CD14-positive monocyte (primary cell): Measurements from ENCODE around the gene EXOC2. TPM values are rescaled to one million over a fixed set of nuclear protein-coding genes. Genes with fewer than 3 reads are reported as not detected.

ENCODE experiments used
- DNase-seq, 3 donors: peaks; one replicate each; pipeline ENCODE4 v3.0.0-alpha.2; 2011 to 2022
- H2AFZ ChIP-seq: 2 replicates; pipeline ENCODE4 v1.6.0; 2012; ENCODE audit warnings: mild to moderate bottlenecking, low read depth, low read length, inconsistent platforms; ENCODE audit not compliant: insufficient read depth, poor library complexity, severe bottlenecking
- H3K27ac ChIP-seq, 2 donors: 1 replicate in 1 of 2; 2 replicates in 1 of 2; pipeline ENCODE4 v1.5.1; 2012 to 2013; ENCODE audit warnings: low read length in 2 of 2, control low read depth in 1 of 2, inconsistent platforms in 1 of 2, low read depth in 1 of 2, mild to moderate bottlenecking in 1 of 2
- H3K27me3 ChIP-seq, 2 donors: one replicate each; pipeline versions ENCODE4 v1.6.0 to v1.6.1; 2011 to 2013; ENCODE audit warnings: low read length in 2 of 2; ENCODE audit not compliant: control insufficient read depth in 2 of 2, insufficient read depth in 2 of 2
- H3K36me3 ChIP-seq, 2 donors: replicated peaks in 1 of 2; 1 replicate in 1 of 2; 2 replicates in 1 of 2; pipeline versions ENCODE4 v1.5.1 to v1.6.1; 2012 to 2013; ENCODE audit warnings: low read length in 2 of 2, control low read depth in 1 of 2, inconsistent platforms in 1 of 2, mild to moderate bottlenecking in 1 of 2; ENCODE audit not compliant: insufficient read depth in 2 of 2, control insufficient read depth in 1 of 2
- H3K4me1 ChIP-seq, 2 donors: 1 replicate in 1 of 2; 2 replicates in 1 of 2; pipeline versions ENCODE4 v1.5.1 to v1.6.1; 2012 to 2013; ENCODE audit warnings: low read length in 2 of 2, control low read depth in 1 of 2, inconsistent platforms in 1 of 2, mild to moderate bottlenecking in 1 of 2, moderate library complexity in 1 of 2; ENCODE audit not compliant: insufficient read depth in 2 of 2, control insufficient read depth in 1 of 2
- H3K4me2 ChIP-seq: replicated peaks from 2 replicates; pipeline ENCODE3; 2012; ENCODE audit warnings: low read length, moderate library complexity, mild to moderate bottlenecking; ENCODE audit not compliant: poor library complexity, severe bottlenecking; ENCODE audit errors: extremely low read depth
- H3K4me3 ChIP-seq, 3 experiments: fragments of 200-600 bp in 1 of 3; sonication (generic) in 1 of 3; replicated peaks in 1 of 3; 1 replicate in 2 of 3; 2 replicates in 1 of 3; pipeline ENCODE4 v1.5.1; 2011 to 2013; ENCODE audit warnings: low read length in 3 of 3, mild to moderate bottlenecking in 3 of 3, control low read depth in 2 of 3, low read depth in 2 of 3, inconsistent platforms in 1 of 3, moderate library complexity in 1 of 3
- H3K79me2 ChIP-seq: 2 replicates; pipeline ENCODE4 v1.6.0; 2012; ENCODE audit warnings: mild to moderate bottlenecking, control low read depth, inconsistent platforms, low read length, moderate library complexity; ENCODE audit not compliant: insufficient read depth
- H3K9ac ChIP-seq: 2 replicates; pipeline ENCODE4 v1.6.0; 2017; ENCODE audit warnings: low read length, mild to moderate bottlenecking; ENCODE audit not compliant: insufficient read depth, poor library complexity, severe bottlenecking
- H3K9me3 ChIP-seq, 2 donors: replicated peaks in 1 of 2; 1 replicate in 1 of 2; 2 replicates in 1 of 2; pipeline versions ENCODE4 v1.5.1 to v1.6.1; 2012 to 2013; ENCODE audit warnings: low read length in 2 of 2, control low read depth in 1 of 2; ENCODE audit not compliant: control insufficient read depth in 1 of 2, insufficient read depth in 1 of 2
- H4K20me1 ChIP-seq: 2 replicates; pipeline ENCODE4 v1.6.0; 2012; ENCODE audit warnings: mild to moderate bottlenecking, low read length, control low read depth, moderate library complexity; ENCODE audit not compliant: insufficient read depth
- H3K27ac Mint-ChIP-seq, 7 donors: one replicate each; pipeline ENCODE4 v1.8.0; 2020; ENCODE audit warnings: mild to moderate bottlenecking in 7 of 7, mixed read lengths in 7 of 7, moderate library complexity in 6 of 7, inconsistent platforms in 2 of 7
- H3K27me3 Mint-ChIP-seq, 3 donors: one replicate each; pipeline ENCODE4 v1.8.0; 2021 to 2022; ENCODE audit warnings: low read depth in 3 of 3, mild to moderate bottlenecking in 3 of 3, mixed read lengths in 3 of 3, moderate library complexity in 3 of 3, inconsistent platforms in 1 of 3
- H3K36me3 Mint-ChIP-seq, 2 donors: one replicate each; pipeline ENCODE4 v1.8.0; 2020; ENCODE audit warnings: mixed read lengths in 2 of 2, inconsistent platforms in 1 of 2, mild to moderate bottlenecking in 1 of 2
- H3K4me1 Mint-ChIP-seq: one replicate; pipeline ENCODE4 v1.8.0; 2020; ENCODE audit warnings: mild to moderate bottlenecking, mixed read lengths
- H3K4me3 Mint-ChIP-seq, 2 donors: one replicate each; pipeline ENCODE4 v1.8.0; 2020; ENCODE audit warnings: mild to moderate bottlenecking in 2 of 2, mixed read lengths in 2 of 2, moderate library complexity in 1 of 2
- H3K9me3 Mint-ChIP-seq, 7 donors: one replicate each; pipeline ENCODE4 v1.8.0; 2020 to 2022; ENCODE audit warnings: mixed read lengths in 7 of 7, mild to moderate bottlenecking in 6 of 7, moderate library complexity in 6 of 7, inconsistent platforms in 2 of 7
- WGBS: methylation state at CpG from one replicate; pipeline ENCODE4 v1.1.5; 2013; ENCODE audit warnings: missing lambda C conversion rate; ENCODE audit not compliant: insufficient coverage; 5-methylcytosine and 5-hydroxymethylcytosine counted together
- intact Hi-C, 2 donors: fragments of 100-400 bp; cut with micrococcal nuclease; formaldehyde crosslinking; loops; one replicate each; pipeline versions ENCODE4 v1.15.0 to v1.15.1; 2023
- polyA plus RNA-seq, 3 donors: library from polyadenylated mRNA; depleted of rRNA in 1 of 3; unstranded in 2 of 3; stranded (reverse) in 1 of 3; fragments of 300-500 nt in 2 of 3; fragments of >200 nt in 1 of 3; fragmentation: Illumina TruSeq in 2 of 3; gene quantifications; 1 replicate in 2 of 3; 2 replicates in 1 of 3; pipeline ENCODE4 v1.2.3, GENCODE V29; 2012 to 2021
- TF ChIP-seq, protein P1 (sequence below): fragments of 200-600 bp; IDR thresholded peaks from one replicate; pipeline ENCODE4 v1.8.0; 2022; ENCODE audit warnings: antibody characterized with exemption, mild to moderate bottlenecking

Gene EXOC2
- polyA plus RNA-seq, 3 donors, result 7.5 to 15.5 (median 12.0) TPM

DNA sequence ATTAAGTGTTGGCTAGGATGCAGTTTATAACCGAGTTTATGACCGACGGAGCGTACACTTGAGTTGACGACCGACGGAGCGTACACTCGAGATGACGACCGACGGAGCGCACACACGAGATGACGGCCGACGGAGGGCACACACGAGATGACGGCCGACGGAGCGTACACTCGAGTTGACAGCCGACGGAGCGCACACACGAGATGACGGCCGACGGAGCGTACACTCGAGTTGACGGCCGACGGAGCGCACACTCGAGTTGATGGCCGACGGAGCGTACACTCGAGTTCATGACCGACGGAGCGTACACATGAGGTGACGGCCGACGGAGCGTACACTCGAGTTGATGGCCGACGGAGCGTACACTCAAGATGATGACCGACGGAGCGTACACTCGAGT lies 155.8 kb downstream of the EXOC2 start:
- H3K9me3 ChIP-seq, result peaks cover 6 to 12% of the 10 kb centered on the region in 2 donors
- peaks cover 30 to 49% of the 10 kb centered on the region in 2 donors for H3K36me3 Mint-ChIP-seq
- DNase-seq, result no peak
- intact Hi-C loops, result no loop called here
- WGBS, result 97% methylated on average over 56 of the region's 56 CpGs
- H3K9ac ChIP-seq, result no peak overlapping the region
- H3K27me3 ChIP-seq, result no peaks in the 10 kb centered on the region
- no peak overlapping the region for H3K4me3 ChIP-seq
- no peaks in the 10 kb centered on the region for H3K4me1 Mint-ChIP-seq
- no peak overlapping the region for H2AFZ ChIP-seq
- H3K27ac Mint-ChIP-seq, result no peak overlapping the region
- no peak overlapping the region for H3K4me2 ChIP-seq
- H3K79me2 ChIP-seq, result no peaks in the 10 kb centered on the region
- peaks cover 16 to 40% of the 10 kb centered on the region in 2 donors for H3K36me3 ChIP-seq
- H4K20me1 ChIP-seq, result no peaks in the 10 kb centered on the region
- no peaks in the 10 kb centered on the region for H3K27me3 Mint-ChIP-seq
- TF ChIP-seq, protein P1, sequence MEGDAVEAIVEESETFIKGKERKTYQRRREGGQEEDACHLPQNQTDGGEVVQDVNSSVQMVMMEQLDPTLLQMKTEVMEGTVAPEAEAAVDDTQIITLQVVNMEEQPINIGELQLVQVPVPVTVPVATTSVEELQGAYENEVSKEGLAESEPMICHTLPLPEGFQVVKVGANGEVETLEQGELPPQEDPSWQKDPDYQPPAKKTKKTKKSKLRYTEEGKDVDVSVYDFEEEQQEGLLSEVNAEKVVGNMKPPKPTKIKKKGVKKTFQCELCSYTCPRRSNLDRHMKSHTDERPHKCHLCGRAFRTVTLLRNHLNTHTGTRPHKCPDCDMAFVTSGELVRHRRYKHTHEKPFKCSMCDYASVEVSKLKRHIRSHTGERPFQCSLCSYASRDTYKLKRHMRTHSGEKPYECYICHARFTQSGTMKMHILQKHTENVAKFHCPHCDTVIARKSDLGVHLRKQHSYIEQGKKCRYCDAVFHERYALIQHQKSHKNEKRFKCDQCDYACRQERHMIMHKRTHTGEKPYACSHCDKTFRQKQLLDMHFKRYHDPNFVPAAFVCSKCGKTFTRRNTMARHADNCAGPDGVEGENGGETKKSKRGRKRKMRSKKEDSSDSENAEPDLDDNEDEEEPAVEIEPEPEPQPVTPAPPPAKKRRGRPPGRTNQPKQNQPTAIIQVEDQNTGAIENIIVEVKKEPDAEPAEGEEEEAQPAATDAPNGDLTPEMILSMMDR, result no peak
- peaks cover 6 to 9% (median 8%) of the 10 kb centered on the region in 7 donors for H3K9me3 Mint-ChIP-seq
- H3K4me1 ChIP-seq, result no peaks in the 10 kb centered on the region
- no peak overlapping the region for H3K27ac ChIP-seq
- H3K4me3 Mint-ChIP-seq, result no peak overlapping the region

- Histone ChIP-seq H3K27me3 (no peaks in the 10 kb centered on the region), H4K20me1 (no peaks in the 10 kb centered on the region), H3K4me3 (no peak overlapping the region), H3K9me3 (no peaks in the 10 kb centered on the region), H3K9ac (no peak overlapping the region), H3K36me3 (peaks cover 6 to 33% of the 10 kb centered on the region in 2 donors), H3K4me2 (no peak overlapping the region), H3K27ac (no peak overlapping the region), H2AFZ (no peak overlapping the region), H3K4me1 (no peaks in the 10 kb centered on the region), H3K79me2 (no peaks in the 10 kb centered on the region)
- Mint-ChIP-seq H3K4me1 (no peaks in the 10 kb centered on the region), H3K27me3 (peaks cover 0 to 3% (median 0%) of the 10 kb centered on the region in 3 donors), H3K9me3 (no peaks in the 10 kb centered on the region), H3K36me3 (peaks cover 26 to 39% of the 10 kb centered on the region in 2 donors), H3K4me3 (no peak overlapping the region), H3K27ac (no peak overlapping the region)
- 100% methylated on average over 6 of the region's 9 CpGs for WGBS
- no peak for DNase-seq
- intact Hi-C loops, result no loop called here
- TF ChIP-seq, protein P1, result no peak
These were observed 162.5 kb downstream of the EXOC2 start for GRCh38 chr6:530425-530824.
